ENCODE data around the gene TSPAN11.

DNA sequence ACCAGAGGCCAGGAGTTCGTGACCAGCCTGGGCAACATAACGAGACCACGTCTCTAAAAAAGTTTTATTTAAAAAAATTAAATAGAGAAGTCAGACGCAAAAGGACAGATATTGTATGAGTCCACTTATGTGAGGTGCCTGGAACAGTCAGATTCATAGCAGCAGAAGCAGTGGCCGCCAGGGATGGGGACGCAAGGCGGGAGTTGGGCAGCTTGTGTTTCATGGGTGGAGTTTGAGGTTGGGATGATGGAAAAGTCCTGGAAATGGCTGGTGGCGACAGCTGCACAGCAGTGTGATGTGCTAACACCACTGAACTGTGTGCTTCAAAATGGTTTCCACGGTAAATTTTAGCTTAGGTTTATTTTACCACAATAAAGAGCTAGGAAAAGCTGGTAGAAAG is 89.5 kb downstream of the TSPAN11 start:
- no peak for TF ChIP-seq POLR2A (IDR thresholded peaks at IDR 0.05; ENCODE audit: low read length)
- no peak for TF ChIP-seq GATA1 (IDR thresholded peaks at IDR 0.05; ENCODE audit: low read depth, low read length)
